ENCODE results near the gene ZNF599.

ZNF599 gene

GRCh38 chr19:34778342-34778741, 5.3 kb upstream of the ZNF599 start:
- in situ Hi-C loops (cut with MboI; ENCODE audit: low pct_unique_long_range_greater_than_20kb, low sequenced_read_pairs, unreplicated experiment) = no loop called here
- no peak for DNase-seq (ENCODE audit: low spot score)
- TF ChIP-seq, protein P1, sequence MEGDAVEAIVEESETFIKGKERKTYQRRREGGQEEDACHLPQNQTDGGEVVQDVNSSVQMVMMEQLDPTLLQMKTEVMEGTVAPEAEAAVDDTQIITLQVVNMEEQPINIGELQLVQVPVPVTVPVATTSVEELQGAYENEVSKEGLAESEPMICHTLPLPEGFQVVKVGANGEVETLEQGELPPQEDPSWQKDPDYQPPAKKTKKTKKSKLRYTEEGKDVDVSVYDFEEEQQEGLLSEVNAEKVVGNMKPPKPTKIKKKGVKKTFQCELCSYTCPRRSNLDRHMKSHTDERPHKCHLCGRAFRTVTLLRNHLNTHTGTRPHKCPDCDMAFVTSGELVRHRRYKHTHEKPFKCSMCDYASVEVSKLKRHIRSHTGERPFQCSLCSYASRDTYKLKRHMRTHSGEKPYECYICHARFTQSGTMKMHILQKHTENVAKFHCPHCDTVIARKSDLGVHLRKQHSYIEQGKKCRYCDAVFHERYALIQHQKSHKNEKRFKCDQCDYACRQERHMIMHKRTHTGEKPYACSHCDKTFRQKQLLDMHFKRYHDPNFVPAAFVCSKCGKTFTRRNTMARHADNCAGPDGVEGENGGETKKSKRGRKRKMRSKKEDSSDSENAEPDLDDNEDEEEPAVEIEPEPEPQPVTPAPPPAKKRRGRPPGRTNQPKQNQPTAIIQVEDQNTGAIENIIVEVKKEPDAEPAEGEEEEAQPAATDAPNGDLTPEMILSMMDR (IDR thresholded peaks at IDR 0.05; ENCODE audit: extremely low read depth, insufficient read depth, missing control alignments) = no peak

GRCh38 chr19:34774857-34775256, 1.8 kb upstream of the ZNF599 start:
- in situ Hi-C loops (cut with MboI; ENCODE audit: low pct_unique_long_range_greater_than_20kb, low sequenced_read_pairs, unreplicated experiment) = no loop called here
- DNase-seq (ENCODE audit: low spot score) = no peak

GRCh38 chr19:34773555-34773864, 495 bp upstream of the ZNF599 start:
- in situ Hi-C loops (cut with MboI; ENCODE audit: low pct_unique_long_range_greater_than_20kb, low sequenced_read_pairs, unreplicated experiment) = no loop called here
- TF ChIP-seq, protein P1 (IDR thresholded peaks at IDR 0.05; ENCODE audit: extremely low read depth, insufficient read depth, missing control alignments) = no peak
- DNase-seq (ENCODE audit: low spot score) = no peak

More at GRCh38 chr19:34774857-34775256, 1.8 kb upstream of the ZNF599 start:
- TF ChIP-seq, protein P1 (IDR thresholded peaks at IDR 0.05; ENCODE audit: extremely low read depth, insufficient read depth, missing control alignments) = no peak

DNA sequence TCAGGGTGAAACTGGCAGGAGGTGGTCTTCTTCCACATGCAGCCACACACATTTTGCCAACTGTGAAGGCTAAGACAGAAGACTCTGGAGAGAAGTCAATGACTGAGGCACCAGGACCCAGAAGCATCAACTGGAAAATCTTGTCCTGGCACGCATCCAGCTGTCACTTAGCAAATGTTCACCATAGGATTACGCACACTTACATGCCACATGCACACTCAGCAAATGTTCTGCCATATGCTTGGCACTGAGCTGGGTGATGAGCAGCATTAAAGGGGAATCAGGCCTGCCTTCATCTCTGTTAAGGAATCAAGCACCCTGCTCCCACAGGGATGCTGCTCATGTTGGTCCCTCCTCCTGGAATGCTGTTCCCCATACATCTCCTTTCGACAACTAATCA, 5.1 kb downstream of the ZNF599 start:
- TF ChIP-seq, protein P1 (IDR thresholded peaks at IDR 0.05; ENCODE audit: extremely low read depth, insufficient read depth, missing control alignments) = no peak
- DNase-seq (ENCODE audit: low spot score) = no peak
- in situ Hi-C loops (cut with MboI; ENCODE audit: low pct_unique_long_range_greater_than_20kb, low sequenced_read_pairs, unreplicated experiment) = no loop called here

- DNase-seq (ENCODE audit: low spot score) = no peak
- TF ChIP-seq, protein P1 (IDR thresholded peaks at IDR 0.05; ENCODE audit: extremely low read depth, insufficient read depth, missing control alignments) = no peak
Measured at GRCh38 chr19:34766386-34766785, 6.6 kb downstream of the ZNF599 start.

GRCh38 chr19:34759218-34759917, 13.6 kb downstream of the ZNF599 start:
- in situ Hi-C loops (cut with MboI; ENCODE audit: low pct_unique_long_range_greater_than_20kb, low sequenced_read_pairs, unreplicated experiment) = no loop called here
- TF ChIP-seq, protein P1 (IDR thresholded peaks at IDR 0.05; ENCODE audit: extremely low read depth, insufficient read depth, missing control alignments) = no peak
- no peak for DNase-seq (ENCODE audit: low spot score)

More at GRCh38 chr19:34766386-34766785, 6.6 kb downstream of the ZNF599 start:
- in situ Hi-C loops (cut with MboI; ENCODE audit: low pct_unique_long_range_greater_than_20kb, low sequenced_read_pairs, unreplicated experiment) = no loop called here

All from GM13977 (cell line).